ENCODE results near the gene TFEB. TPM values are rescaled to one million over a fixed set of nuclear protein-coding genes. Genes with fewer than 3 reads are reported as not detected.

The TFEB gene
- polyA plus RNA-seq, 3 donors: 7.9 to 8.6 (median 8.4) TPM

DNA sequence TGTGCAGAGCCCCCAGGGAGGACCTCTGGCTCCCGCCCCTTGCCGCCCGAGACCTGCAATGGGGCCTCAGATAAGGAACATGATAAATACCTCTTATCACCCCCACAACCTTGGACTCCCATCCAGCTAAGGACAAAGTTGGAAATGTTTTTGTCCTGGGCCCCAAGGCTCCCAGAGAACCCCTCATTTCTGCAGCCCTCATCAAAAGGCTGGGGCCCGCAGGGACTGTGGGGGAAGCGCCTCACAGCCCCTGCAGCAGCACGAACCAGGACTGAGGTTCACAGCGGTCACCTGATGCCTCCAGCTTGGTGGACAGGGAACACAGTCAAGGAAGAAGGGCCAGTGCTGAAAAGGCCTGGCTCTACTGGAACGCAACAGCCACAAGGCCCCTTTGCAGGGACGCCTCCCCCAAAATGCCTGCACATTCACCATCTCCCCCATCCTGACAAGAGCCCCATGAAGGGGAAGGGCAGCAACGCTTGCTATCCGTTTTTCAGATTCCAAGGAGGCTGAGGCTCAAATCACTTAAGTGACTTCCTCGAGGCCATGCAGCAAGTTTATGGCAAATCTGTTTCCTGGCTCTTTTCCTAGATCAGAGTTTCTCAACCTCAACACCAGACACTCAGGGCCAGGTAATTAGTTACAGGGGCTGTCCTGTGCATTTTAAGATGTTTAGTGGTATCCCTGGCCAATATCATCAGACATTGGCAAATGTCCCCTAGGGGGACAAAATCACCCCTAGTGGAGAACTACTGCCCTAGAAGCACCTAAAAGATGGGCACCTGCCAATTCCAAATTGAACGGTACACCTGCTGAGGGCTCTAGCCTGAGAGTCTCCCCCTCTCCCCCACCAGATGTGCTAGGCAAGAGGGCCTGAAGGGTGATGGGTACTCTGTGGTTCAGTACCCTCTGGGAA is 10.6 kb downstream of the TFEB start:
- no peak for DNase-seq (ENCODE audit: low read depth in 3 of 3, low spot score in 2 of 3)

DNA sequence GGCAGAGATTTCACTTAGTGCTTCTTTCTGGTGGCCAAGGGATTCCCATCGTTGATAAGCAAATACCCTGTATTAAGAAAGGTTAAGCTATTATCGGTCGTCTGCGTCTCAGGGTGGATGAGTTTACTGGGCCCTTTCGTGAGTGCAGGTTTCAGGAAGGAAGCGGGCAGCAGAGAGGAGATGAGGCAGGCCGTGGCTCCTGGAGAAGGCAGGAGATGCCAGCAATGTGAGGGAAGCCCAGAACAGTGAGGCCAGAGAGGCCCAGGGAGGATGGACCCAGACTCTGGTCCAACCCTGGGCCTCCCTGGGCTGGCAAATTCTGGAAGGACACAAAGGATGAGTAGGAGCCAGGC is 11.2 kb downstream of the TFEB start:
- DNase-seq (ENCODE audit: low read depth in 3 of 3, low spot score in 2 of 3): no peak

DNA sequence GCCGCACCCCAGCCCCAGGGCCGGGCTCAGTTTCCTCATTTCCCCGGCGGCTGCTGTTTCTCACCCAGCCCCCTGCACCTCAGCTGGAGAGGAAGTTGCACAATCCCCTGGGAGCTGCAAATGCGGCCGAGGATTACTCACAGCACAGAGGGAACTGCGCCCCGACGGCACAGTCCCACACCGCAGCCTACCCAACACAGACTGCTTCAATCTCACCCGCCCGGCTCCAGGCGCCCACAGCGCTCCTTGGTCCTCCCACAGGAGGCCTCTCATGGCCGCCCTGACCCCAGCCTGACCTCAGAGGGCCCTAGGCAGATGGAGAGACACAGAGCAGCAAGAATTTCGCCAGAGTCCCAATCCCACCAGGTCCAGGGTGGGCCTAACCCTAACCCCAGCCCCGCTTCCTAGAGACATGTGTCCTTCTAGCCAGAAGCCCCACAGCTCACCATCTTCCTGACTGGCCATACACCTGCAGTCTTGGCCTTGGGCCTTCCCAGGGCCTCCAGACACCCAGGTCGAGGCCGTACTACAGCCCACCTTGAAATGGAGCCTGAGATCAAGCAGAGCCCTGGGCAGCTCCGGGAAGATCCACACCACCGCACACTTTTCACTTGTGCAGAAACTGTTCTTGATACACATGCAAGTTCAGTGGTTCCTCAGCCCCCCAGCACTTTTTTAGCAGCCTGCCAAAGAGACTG is 11.7 kb downstream of the TFEB start:
- no peak for DNase-seq (ENCODE audit: low read depth in 3 of 3, low spot score in 2 of 3)

DNA sequence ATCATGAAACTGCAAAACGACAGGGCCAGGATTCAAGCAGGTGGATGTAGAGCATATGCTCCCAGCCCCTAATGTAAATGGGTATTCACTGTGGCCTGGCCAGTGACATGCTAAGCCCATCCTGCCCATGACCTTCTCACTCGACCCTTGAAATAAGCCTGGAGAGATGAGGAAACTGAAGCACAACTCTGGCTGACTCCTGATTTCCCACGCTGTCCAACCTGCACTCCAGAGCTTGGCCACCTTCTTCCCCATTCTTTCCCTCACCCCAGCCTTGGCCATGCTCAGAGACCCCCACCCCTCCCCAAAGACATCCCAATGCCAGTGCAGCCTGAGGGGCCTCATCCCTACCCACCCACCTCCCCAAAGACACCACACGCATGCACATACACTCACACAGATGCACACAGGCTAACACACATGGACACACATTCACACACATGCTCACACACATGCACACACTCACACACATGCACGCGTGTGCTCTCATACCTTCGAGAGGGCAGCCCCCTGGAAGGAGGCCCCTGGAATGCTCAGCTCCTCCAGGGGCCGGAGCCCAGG is 12.4 kb downstream of the TFEB start:
- DNase-seq (ENCODE audit: low read depth in 3 of 3, low spot score in 2 of 3): no peak

DNA sequence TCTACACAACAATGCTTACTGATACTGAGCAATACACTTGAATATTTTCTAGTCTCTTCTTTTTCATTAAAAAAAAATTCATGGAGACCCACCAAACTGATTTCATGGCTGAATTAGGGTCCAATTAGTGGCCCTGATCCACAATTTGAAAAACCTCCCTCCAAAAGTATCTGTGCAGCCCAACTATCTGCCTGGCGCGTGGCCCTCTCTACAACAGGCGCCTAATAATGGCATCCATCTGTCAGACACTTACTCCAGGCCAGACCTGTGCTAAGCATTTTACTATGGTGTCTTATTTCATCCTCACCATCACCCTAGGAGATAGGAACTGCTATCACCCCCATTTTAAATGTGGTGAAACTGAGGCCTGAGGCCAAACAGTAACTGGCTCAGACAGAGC is 14.0 kb downstream of the TFEB start:
- no peak for DNase-seq (ENCODE audit: low read depth in 3 of 3, low spot score in 2 of 3)

DNA sequence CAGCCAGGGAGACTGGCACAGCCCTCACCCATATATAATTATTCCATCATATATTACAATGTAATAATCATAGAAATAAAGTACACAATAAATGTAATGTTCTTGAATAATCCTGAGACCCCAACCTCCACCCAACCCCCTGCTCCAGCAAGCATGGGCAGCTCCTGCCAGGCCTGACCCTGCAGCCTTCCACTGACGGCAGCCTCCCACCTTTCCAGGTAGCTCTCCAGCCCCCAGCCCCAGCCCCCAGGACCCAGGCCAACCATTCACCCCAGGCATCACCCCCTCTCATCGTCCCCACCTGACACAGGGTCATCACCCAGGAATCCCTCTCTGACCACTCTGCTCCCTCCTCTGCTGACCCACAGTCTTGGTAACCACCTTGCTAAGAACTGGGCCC is 14.6 kb downstream of the TFEB start:
- no peak for DNase-seq (ENCODE audit: low read depth in 3 of 3, low spot score in 2 of 3)

DNA sequence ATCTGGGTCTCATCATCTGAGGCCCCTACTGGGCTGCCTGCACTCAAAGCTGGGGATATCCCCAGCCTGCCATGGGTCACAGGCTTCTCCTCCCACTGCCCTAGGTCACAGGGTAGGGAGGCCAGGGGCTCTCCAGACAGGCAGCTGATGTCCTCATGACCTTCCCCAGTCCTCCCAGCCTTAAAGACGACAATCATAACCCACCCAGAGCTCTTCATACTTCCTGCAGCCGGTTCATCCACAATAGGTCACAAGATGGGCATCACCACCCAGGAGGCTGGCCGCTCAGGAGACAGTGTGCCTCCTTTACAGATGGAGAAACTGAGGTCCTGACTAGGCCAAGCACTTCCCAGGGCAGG is 15.2 kb downstream of the TFEB start:
- DNase-seq (ENCODE audit: low read depth in 3 of 3, low spot score in 2 of 3): no peak

DNA sequence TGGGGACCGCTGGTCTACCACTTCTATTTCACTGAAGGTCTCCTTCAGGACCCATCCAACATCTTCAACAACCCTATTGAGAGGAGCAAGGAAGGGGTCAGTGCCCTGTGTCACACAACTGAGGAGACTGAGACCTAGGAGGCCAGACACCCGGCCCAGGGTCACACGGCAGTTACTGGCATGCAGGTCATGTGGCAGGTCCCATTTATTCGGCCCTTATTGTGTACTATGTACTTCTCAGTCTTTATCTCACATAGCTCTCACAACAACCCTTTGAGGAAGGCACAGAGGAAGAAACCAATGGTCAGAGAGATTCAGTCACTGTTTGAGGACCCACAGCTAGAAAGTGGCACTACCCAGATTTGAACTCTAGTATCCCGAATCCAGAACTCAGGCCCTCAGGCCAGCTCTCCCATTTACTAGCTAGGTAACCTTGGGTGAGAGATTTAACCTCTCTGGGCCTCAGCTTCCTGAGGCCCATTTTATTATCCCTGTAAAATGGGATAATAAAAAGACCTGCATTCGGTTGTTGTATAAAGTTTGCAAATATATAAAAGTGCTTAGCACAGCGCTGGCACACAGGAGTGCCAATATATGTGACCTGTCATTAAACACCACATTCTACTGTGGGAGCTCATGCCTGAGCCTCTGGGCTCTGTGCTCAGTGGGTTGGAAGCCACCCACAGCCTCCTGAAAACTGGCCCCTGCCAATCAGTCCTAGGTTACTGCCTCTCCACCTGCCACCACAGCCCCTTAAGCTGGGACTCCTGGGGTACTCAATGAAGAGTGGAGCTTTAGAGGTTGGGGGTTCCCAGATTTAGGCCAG is 15.8 kb downstream of the TFEB start:
- DNase-seq (ENCODE audit: low read depth in 3 of 3, low spot score in 2 of 3): no peak

DNA sequence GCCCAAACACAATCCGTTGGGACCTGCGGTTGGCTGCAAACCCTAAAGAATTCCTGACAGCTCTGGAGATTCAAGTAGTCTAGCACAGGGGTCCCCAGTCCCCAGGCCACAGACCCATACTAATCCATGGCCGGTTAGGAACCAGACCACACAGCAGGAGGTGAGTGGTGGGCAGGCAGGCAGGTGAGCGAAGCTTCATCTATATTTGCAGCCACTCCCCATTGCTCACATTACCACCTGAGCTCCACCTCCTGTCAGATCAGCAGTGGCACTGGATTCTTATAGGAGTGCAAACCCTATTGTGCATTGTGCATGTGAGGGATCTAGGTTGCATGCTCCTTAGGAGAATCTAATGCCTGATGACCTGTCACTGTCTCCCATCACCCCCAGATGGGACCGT is 16.6 kb downstream of the TFEB start:
- DNase-seq (ENCODE audit: low read depth in 3 of 3, low spot score in 2 of 3): no peak

DNA sequence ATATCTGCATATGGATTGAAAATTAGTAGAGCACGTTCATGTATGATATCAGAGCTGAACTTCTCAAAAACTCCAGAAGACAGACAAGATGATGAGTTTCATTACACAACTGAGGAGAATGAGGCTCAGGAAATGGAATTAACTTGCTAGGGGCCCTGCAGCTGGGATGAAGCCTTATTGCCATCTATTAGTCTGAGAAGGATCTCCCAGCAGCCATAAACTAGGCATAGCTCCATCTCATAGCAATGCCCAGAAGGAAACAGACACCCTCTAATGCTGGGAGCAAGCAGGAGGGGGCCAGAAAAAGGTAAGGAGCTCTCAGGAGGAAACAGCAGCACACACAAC is 18.0 kb downstream of the TFEB start:
- no peak for DNase-seq (ENCODE audit: low read depth in 3 of 3, low spot score in 2 of 3)

DNA sequence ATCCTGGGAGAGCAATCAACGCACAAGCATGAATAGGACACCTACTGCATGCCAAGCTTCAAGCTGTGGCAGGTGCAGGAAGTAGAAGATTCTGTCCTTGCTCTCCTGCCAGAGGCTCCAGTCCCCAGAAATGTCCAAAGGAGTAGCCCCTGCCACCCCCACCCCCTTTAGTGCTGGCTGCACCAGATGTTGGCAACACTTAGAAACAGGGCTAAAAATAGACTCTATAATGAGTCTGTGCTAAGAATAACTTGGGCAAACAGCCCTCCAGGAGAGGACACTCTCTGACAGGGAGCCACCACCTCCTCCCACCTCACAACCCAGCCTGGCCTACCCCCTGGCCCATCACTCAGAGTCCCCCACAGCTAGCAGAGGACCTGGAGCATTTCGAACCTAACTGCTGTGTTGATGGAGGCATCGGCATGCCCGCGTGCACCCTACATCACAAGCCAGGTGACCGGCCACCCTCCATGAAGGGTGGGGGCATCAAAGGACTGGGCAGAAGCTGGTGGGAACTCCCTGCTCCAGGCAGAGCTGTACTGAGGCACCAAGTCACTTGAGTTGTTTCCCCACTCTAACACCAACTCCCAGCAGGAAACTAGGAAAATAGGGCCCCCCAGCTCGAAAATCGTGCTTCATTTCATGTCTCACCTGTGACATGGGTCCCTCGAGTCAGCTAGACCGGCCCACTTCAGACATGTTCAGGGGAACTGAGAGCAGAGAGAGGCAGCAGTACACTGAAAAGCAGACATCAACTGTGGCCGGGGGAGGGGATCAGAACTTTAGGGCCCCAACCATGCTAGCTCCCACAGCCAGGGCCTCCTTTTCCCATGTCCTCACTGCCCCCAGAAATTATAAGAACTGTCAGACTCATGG is 18.7 kb downstream of the TFEB start:
- no peak for DNase-seq (ENCODE audit: low read depth in 3 of 3, low spot score in 2 of 3)

DNA sequence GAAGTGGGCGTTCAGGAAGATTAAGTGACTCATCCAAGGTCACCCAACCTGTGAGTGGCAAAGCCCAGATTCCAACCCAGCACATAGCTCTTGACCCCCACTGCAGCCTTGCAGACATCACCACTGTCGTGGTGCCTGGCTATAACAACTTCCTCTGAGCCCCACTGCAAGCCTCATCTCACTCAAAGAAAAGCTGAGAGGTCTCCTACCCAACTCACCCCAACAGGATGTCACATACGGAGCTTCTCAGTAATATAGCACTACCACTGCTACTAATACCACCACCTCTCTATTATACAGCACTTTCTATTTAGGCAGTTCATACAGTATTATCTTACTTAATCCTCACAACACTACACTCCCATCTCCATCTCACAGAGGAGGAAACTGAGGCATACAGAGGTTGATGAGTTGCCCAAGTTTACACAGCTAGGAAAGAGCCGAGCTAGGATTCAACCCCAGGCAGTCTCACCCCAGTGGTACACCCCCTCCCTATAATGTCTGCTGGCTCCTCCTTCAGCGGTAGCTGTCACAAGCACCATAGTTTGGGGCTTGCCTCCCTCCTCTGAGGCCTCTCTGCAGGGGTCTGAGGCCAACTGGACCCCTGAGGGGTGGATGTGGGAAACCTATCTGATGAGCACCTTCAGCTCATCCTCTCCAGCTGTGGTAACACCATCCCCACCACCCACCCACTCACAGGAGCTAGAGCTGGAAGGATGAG is 19.5 kb downstream of the TFEB start:
- DNase-seq (ENCODE audit: low read depth in 3 of 3, low spot score in 2 of 3): no peak

DNA sequence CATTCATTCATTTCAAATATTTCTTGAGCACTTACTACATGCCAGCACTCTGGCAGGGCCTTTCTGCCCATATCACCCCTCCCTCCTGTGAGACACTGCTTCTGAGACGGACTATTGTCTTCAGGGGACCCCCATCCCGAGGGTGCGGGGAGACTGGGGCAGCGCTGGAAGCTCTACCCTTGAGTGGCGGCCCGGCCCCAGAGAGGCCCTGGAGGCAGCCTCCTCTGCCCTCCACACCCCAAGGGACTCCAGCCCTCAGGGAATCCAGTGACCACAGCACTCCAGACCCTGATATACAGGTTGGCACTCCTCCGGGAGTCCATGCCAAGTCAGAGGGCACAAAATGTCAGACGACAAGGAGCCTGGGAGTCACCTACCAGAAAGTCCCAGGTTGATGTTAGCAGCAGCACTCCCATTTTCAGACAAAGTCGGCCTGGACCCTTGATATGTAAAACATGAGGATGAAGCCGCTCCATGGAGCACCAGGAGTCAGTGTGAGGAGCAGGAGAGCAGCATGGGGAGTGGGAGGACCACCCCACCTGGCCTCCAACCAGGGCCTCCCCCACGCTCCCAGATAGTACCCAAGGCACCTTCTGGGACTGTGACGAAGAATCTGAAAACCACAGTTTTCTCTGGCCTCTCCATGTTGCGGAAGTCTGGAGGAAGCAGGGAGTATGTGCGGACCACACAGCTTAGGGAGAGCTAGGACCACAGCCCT is 20.7 kb downstream of the TFEB start:
- no peak for DNase-seq (ENCODE audit: low read depth in 3 of 3, low spot score in 2 of 3)

DNA sequence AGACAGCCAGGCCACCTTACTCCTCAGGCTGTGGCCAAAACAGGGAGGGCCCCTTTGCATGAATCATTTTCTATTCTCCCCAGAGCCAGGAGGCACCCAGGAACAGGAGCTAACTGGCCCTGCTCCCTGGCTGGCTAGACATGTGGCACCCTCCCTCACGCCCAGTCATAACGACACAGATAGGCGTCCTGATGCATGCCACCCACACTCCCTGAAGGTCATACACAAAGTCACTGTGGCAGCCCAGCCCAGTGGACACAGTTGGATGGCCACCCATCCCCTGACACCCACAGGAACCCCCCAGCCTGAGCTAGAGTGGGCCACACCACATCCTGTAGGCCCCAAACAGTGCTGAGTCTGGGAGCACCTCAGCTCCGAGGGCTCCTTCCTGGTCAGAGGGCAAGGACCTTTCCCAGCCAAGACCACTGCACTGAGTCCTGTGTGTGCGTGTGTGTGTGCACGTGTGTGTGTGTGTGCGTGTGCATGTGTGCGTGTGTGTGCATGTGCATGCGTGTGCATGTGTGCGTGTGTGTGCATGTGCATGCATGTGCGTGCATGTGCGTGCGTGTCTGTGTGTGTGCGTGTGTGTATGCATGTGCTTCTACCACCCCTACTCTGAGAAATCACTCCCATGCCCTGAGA is 21.6 kb downstream of the TFEB start:
- DNase-seq (ENCODE audit: low read depth in 3 of 3, low spot score in 2 of 3): no peak

DNA sequence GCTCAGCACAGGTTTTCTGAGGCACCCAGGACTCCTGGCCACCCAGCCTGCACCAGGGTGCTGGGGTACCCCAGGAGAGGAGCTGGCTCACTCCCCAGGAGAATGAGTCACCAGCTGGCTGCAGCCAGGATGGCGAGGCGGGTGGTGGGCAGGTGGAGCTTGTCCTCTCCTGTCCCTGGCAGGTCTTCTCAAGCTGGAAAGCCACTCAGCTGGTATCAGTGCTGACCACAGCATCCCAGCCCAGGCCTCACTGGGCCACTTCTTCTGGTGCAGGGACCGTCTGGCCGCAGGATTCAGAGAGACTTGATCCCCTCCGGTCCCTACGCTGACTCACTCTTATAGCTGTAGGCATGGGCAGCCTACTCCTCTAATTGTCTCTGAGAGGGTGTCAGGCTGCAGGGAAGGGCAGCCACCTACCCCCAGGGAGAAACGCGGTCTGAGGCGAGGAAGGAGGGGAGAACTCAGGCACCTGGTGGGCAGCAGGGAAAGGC is 22.2 kb downstream of the TFEB start:
- DNase-seq (ENCODE audit: low read depth in 3 of 3, low spot score in 2 of 3): no peak

DNA sequence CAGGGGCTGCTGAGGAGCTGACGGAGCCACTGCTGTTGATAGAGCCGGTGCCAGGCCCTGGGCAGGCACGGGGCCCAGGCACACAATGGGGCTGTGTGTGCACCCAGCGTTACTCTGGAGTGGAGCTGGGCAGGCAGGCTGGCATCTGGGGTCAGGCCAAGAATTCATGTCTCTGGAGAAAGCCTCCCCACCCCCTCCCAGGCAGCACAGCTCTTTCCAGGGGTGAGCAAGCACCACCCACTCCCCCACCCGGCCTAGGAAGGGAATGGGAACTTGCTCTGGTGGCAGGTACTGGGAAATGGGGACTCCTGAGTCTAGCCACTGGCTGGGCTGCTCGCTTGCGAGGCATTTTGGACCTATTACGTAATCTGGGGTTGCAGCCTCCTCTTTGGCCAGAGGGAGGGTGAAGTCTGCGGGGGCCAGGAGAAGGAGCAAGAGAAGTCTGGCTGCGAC is 22.7 kb downstream of the TFEB start:
- no peak for DNase-seq (ENCODE audit: low read depth in 3 of 3, low spot score in 2 of 3)

DNA sequence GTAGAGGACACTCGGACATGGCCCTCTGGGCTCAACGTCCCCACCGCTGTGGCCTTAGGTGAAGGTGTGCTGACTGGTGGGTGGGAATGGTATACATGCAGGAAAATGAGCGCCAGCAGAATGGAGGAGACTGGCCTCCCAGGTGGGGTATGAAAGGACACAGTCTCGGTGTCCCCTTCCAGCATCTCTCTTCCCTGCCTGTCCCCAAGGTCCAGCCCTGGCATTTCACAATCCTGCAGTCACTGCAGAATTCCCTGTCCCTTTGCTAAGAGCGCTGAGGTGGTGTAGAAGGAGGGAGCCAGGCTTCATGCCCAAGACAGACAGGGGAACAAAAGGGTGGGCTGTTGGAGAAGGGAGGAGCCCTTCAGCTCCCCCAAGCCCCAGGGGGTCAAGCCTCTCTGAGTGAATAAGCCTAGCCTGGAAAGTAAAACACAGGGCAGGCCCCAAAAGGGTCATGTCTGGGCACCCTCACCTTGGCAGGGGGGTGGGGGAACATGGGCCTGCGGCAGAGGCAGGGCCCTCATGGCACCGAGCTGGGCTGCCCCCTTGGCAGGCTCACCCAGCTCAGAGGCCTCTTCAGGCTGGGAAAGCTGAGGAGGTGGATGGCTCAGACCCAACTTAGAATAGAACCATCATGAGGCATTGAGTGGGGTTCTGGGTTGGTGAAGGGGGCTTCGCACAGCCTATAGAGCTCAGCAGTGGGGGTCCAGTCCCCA is 23.9 kb downstream of the TFEB start:
- no peak for DNase-seq (ENCODE audit: low read depth in 3 of 3, low spot score in 2 of 3)

DNA sequence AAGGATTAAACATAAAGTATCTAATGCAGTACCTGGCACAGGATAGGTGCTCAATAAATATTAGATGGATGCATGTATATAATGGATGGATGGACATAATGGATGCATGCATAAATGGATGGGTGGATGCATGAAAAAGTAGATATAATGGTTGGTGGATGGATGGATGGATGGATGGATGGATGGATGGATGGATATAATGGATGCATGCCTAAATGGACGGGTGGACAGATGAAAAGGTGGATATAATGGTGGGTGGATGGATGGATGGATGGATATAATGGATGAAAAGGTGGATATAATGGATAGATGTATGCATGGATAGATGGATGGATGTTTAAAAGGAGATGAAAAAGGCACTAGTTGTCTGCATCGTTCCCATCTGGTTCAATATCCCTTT is 26.0 kb downstream of the TFEB start:
- no peak for DNase-seq (ENCODE audit: low read depth in 3 of 3, low spot score in 2 of 3)
